Muscle of back (tissue), 10 donors: Measurements from ENCODE around the gene KATNB1. TPM values are rescaled to one million over a fixed set of nuclear protein-coding genes. Genes with fewer than 3 reads are reported as not detected.

Experiments
- polyA plus RNA-seq, 10 donors: library from polyadenylated mRNA; unstranded; fragments of 120-200 nt; gene quantifications; one replicate each; pipeline ENCODE4 v1.2.1, GENCODE V29; 2013; ENCODE audit not compliant: insufficient read length in 10 of 10

The KATNB1 gene
- polyA plus RNA-seq, 10 donors = 22.5 to 46.2 (median 36.3) TPM

Other genes starting within 250 kb of the KATNB1 start
- gene DOK4, start 249.3 kb upstream of the KATNB1 start, polyA plus RNA-seq = 10 to 100 TPM in 3 of 10 donors, 1 to 10 TPM in 7; 7.3 to 16.7 (median 9.3) TPM
- 10 to 100 TPM in 7 of 10 donors, 1 to 10 TPM in 3; 8.0 to 21.6 (median 12.2) TPM for gene CCDC102A, start 199.2 kb upstream of the KATNB1 start, polyA plus RNA-seq
- gene ADGRG5, start 193.1 kb upstream of the KATNB1 start, polyA plus RNA-seq = 1 to 10 TPM in 9 of 10 donors, under 1 TPM in 1; 0.74 to 1.7 (median 1.5) TPM
- gene ADGRG1, start 107.1 kb upstream of the KATNB1 start, polyA plus RNA-seq = 10 to 100 TPM in 2 of 10 donors, 1 to 10 TPM in 8; 4.4 to 19.3 (median 6.1) TPM
- under 1 TPM; 0.08 to 0.56 (median 0.19) TPM for gene ADGRG3, start 67.5 kb upstream of the KATNB1 start, polyA plus RNA-seq
- gene DRC7, start 41.0 kb upstream of the KATNB1 start, polyA plus RNA-seq = under 1 TPM in 4 of 10 donors, not detected in 6; 0.07 to 0.23 (median 0.15) TPM
- 10 to 100 TPM in 9 of 10 donors, 1 to 10 TPM in 1; 9.6 to 22.0 (median 13.9) TPM for gene KIFC3, start 66.7 kb downstream of the KATNB1 start, polyA plus RNA-seq
- under 1 TPM in 3 of 10 donors, not detected in 7; 0.04 to 0.29 (median 0.04) TPM for gene CNGB1, start 235.4 kb downstream of the KATNB1 start, polyA plus RNA-seq